Globus pallidus (tissue), 1 donor: Measurements from ENCODE around the gene BCLAF3.
A peak's percentile ranks its signal among the peaks of the same experiment; 100 is the strongest.

Experiments
- DNase-seq: peaks from one replicate; pipeline ENCODE4 v3.0.0-alpha.2; 2015; ENCODE audit warnings: low spot score

BCLAF3 gene

DNA sequence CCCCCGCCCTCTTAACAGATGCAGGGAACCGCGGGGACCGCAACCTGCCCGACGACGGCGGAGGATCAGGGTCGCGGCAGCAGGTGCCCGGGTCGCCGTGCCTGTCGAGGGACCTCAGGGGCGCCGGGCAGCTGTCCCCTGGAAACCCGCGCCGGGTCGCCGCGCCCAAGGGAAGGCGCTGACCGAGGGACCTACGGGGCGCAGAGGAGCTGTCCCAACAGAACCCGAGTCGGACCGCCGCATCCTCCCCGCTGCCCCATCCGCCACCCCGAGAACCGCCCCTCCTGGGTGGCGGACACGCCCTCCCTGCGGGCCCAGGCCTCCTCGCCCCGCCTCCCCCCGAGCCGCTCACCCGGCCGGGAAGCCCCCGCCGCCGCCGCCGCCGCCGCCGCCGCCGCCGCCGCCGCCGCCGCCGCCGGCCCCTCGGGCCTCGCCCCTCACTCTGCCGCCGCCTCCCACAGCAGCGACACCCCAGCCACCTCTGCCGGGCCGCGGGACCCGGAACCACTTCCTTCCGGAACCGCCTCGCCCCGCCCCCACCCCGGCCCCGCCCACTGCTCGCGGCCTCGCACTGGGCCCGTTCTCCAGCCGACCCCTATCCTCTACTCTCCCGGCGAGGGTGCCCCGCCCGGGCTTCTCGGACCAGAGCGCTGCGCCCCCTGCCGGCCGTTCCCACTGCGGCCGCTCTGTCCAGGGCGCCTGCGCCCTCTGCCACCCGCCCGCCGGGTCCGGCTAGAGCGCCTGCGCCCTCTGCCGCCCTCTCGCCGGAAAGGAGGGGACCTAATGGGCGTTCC lies at the start of gene BCLAF3:
Gene BCLAF3 (minus strand): TSS at position 506 of the 794 bp plus-strand sequence. CDS start 20,797 bp downstream, outside the sequence.
- peak; percentile 89 for DNase-seq

DNA sequence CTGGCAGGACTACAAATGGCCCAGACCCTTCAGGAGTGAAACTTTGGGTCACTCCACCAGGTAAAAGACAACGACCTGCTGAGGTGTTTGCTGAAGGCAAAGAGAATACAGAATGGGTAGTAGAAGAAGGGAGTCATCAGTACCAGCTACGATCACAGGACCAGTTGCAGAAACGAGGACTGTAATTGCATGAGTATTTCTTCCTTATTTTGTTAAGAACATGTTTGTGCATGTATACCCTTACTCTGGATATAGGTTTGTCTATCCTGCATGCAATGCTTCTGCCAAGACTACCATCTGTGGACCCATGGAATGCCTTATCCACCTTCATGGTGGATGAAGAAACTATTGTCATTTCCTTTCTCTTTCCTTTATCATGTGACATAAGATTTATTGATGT lies 48.1 kb upstream of the BCLAF3 start:
- no peak for DNase-seq

DNA sequence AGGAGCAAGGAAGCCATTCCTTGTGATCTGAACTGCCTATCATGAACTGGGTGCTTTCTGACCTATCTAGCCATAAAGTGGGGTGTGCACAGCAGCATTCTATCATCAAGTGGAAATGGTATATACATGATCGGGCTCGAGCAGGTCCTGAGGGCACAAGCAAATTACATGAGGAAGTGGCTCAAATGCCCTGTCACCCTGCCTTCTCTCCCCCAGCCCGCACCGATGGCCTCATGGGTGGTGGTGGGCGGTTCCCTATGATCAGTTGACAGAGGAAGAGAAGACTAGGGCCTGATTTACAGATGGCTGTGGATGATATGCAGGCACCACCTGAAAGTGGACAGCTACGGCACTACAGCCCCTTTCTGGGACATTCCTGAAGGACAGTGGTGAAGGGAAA lies 46.3 kb upstream of the BCLAF3 start:
- no peak for DNase-seq

DNA sequence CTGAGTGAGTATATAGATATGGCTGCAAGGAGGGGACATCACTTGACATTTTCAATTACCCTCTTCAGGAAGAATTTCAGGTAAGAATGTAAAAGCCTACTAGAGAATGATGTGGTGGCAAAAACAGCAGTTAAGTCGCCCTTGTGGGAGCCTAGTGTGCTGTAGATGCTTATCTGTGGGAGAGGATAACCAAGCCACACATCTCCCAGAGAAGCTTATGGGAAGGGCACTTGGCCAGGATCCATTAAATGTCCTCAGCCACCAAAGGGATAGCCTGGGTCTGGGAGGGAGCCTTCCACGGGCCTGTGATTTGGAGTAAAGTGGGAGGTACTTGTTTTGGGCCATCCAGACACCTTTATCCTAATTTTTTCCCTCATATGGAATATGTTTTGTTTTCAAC lies 41.3 kb upstream of the BCLAF3 start:
- no peak for DNase-seq

DNA sequence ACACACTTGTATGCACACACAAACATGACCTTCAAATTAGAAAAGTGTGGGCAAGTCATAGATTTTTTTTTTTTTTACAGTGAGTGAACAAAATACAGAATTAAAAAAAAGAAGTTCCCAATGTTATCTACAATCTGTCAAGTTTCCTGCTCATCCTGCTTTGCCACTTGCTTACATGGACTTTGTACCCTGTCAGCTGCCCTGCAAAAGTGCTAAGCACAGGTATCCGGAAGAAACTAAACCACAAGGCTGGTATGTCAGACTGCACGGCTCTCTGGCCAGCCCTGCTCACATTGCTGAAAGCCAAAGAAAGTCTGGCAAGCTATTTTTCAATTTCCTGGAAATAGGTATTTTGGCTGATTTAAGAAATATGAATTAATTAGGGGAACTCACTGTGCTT lies 38.9 kb upstream of the BCLAF3 start:
- DNase-seq: no peak

DNA sequence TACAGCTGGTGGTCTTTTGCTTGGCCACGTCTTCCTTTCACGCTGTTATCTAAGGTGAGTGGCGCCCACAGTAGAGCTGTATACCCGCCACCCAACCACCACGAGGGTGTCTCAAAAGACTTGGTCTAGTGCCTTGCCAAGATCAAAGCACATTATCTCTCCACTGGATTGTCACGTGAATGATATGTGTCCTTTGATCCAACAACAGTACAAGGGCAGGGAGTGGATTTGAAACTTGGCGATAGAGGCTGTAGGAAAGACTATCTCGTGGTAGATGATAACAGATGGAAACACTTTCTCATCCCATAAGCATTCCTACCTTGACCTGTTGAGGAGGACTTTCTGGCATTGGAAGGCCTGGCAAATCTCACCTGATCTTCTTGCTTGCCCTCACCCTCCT lies 37.7 kb upstream of the BCLAF3 start:
- DNase-seq: no peak

DNA sequence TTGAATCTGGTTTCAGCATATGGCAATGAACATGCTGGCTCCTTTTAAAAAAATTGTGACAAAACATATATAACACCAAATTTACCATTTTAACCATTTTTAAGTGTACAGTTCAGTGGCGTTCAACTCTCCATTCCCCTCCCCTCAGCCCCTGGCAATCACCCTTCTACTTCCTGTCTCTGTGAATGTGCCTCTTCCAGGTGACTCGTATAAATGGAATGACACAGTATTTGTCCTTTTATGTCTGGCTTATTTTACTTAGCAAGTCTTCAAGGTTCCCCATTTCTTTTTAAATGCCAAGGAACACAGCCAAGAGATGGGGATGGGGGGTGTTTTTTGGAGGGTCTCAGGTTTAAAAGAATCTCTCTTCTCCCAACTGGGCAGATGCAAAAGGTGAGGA lies 35.4 kb upstream of the BCLAF3 start:
- DNase-seq: no peak

DNA sequence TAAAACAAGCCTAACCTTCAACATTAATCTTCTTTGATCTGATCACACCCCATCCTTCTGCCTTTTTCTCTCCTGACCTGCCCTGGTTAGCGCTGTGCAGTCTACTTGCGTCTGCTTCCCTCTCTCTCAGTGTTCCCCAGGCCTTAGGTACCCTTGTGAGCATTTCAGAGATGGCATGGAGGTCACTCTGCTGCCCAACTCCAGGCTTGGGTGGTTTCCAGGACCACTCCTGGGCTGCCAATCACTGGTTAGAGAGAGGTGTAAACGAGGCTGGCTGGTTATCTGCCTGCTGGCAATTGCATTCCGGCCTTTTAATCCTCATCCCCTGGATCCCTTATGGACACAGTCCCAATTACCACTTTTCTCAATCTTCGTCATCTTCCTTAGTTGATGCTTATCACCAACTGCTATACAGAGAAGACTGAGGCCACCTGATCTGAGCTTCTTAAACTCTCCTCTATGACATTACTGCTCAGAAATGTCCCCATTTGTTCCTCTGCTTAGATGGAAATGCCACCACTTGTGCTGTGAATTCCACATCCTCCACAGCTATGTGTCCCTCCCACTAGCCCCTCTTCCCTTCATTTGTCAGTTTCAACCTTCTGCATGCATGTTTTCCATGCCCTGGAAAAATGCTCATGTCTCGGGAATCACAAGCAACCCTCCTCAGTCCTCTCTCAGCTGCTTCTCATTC lies 29.0 kb upstream of the BCLAF3 start:
- no peak for DNase-seq

DNA sequence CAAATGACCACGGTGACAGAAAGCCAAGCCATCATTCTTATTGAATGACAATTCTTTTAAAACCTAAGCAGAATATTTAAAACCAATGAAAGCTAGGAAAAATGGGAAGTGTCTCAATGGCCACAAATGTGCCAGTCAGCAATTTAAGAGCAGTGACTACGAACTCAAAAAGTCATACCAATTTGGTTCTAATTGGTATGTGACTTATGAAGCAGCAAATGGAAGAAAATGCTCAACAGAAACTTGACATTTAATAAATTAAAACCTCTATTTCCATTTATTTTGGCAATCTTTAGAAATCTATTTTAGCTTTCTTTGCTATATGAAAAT lies 25.7 kb upstream of the BCLAF3 start:
- no peak for DNase-seq

DNA sequence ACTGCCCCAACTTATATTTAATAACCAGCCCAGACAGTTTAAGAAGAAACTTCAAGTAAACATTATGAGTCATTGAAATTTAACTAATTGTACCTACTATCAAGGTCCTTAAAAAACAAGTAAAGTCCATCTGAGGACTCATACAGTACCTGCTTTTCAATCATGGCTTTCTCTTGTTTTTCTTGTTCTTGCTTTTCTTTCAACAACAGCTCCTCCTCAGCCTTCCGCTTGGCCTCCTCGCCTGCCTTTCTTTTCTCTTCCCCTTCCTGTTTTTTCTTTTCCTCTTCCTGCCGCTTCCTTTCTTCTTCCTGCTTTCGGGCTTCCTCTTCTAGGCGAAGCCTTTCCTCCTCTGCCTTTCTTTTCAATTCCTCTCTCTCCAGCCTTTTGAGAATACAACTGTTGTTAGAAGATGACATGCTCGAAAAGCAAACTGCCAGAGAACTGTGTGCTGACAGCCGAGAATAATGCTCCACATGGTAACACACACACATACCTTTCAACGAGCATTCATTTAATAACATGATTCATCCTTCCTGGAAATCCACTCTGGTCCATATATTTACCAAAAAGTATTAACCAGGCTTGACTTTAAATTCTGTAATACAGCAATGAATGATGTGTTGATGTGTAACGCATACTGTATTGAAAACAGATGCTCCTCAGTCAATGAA lies 25.2 kb upstream of the BCLAF3 start:
- no peak for DNase-seq

DNA sequence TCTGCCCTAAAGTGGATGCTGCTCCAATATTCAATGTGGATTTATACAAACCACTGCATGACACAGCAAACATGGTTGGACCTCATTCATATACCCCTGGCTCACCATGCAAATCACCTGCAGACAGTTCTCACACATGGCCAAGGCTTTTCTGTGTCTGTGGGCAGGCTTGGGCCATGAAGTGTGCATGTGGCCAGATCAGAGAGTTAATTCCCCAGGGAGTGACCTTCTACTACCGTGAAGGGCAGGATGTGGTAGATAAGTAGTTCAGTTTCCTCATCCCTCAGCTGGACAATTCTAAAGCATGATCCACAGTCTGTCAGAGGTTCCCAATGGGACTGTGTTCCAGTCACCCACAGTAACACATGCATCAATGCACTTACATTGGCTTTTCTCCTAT lies 24.6 kb upstream of the BCLAF3 start:
- DNase-seq: no peak

DNA sequence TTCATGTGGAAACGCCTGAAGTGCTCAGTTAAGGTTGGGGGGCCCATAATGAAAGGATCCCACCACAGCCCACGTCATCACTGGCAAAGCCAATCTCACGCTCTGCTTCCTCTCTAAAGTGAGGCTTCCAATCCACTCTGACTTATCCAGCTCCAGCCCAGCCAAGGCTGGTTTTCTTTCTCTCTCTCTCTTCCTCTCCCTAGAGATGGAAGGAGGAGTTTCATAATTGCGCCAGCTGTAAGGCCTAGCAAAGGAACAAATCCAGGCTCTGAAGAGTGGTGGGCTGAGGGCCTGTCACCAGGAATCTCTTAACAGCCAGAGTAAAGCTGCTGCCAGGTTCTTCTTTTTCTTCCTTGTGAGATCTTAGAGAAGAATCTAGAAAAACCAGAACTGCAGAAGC lies 20.7 kb upstream of the BCLAF3 start:
- DNase-seq: no peak

DNA sequence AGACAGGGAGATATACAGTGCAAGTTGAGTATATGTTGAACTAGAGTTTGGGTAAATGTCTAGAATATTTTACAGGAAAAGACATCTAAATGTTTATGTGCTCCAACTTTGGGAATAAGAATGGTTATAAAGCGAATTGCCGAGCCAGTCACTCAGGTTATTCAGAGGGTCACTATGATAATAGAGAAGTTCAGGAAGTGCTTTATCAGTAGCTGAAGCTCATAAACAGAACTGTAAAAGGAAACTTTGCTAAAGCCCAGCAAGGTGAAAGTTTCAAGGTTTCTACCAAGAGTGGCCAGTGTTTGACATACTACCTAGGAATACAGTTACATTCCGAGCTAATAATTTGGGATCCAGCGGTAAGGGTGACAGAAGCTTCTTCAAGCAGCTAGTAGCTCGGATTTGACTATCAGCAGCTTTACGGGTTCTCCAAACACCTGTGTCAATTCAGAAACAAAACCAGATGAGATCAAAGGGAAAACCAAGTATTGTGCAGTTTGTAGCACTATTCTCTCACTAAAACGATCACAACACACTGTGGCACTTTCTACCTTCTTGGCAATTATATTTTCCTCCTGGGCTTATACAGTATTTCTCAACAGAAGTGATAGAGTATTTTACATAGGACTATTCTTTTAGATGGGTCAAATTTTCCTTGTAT lies 17.2 kb upstream of the BCLAF3 start:
- DNase-seq: no peak

DNA sequence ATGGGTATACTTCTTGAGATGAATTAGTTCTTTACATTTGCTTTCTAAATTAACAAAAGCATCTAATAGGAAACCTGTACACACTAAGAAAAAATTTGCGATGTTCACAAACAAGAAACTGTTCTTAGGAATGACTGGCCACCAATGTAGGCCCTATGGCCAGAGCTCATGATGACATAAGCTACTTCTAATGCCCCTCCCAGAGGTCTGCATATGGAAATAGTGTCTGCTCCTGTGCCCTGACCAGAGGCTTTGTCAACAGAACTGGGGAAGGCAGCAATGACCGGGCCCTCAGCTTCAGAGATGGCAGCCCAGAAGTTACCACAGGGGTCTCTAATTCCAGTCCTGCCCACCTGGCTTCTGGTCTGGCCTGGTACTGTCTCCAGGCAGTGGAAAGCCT lies 15.0 kb upstream of the BCLAF3 start:
- DNase-seq: no peak

DNA sequence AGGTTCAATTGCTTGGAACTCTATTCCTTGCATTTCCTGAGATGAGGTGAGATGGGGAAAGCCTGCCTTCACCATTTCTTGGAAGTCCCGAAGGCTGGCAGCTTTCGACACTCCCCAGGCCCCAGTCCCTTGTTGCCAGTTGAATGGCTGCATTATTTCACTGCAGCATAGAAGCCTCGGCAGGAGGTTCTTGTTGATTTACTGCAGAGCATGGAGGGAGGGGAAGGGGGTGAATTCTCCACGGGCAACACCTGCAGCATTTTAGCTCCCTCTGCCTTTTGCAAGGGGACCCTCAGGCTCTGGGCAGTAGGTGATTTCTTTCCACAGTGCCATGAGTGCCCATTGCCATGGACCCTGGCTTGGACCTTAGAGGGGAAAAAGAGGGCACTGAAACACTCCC lies 10.7 kb upstream of the BCLAF3 start:
- no peak for DNase-seq

DNA sequence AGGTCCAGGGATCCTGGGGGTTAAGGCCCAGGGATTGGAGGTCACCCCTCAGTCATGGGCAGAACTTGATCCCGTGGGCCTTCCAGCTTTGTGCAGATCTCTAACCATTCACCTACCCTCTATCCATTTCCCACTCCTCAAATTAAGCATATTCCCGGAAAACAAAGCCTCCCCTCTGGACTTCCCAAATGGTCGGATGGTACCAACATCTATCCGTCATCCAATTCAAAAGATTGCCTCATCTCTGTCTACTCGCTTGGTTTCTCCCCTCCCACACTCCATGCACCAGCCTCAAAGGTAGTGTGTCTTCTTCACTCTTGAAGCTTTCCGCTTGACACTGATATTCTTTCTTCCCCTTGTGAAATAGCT lies 473 bp upstream of the BCLAF3 start:
- no peak for DNase-seq

DNA sequence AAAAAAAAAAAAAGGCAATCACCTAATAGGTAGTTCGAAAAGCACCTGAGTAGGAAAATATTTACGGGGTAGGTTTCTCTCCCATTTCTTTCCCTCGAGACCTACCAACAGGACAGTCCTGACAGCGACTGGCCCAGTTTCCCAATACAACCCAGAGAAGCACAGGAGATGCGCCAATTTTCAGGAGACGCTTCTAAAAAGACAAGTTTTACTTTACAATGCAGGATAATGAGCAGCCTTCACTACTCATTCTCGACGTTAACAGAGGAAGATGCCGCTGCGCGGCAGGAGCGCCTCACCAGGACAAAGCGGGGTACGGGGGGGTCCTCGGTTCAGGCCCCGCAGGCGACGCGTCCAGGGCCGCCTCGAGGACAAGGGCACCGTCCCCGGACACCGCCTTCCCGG lies 708 bp downstream of the BCLAF3 start:
- peak; percentile 18 for DNase-seq

DNA sequence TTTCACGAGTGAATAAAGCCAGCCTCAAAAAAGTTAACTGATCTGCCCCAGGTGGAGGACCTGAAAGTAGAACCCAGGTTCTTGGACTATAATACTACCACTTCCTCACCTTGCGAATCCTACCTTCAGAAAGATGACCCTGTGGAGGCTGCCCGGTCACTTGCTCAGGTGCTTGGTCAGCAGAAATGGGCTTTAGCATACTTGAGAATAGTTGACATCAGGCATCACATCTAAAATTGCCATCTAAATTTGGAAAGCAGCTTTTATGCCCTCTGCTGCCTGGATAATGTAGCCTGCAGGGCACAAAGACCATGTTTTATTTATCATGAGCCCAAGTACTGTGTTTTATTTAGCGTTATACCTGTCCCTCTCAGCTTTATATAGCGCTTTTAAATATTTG lies 3.0 kb downstream of the BCLAF3 start:
- no peak for DNase-seq

DNA sequence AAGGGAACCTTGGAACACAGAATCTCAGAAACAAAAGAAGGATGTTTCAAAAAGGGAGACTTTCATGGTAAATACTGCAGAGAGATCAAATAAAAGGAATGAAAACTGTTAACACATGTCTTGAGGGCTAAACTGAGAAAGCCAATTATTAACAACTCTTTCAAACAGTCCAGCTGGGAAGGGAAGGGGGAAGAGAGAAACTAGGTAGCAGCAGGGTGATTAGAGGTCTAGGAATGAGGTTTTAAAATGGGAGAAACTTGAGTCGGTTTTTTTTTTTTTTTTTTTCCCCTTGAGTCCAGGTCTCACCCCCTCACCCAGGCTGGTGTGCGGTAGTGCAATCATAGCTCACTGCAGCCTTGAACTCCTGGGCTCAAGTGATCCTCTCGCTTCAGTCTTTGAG lies 4.3 kb downstream of the BCLAF3 start:
- no peak for DNase-seq

DNA sequence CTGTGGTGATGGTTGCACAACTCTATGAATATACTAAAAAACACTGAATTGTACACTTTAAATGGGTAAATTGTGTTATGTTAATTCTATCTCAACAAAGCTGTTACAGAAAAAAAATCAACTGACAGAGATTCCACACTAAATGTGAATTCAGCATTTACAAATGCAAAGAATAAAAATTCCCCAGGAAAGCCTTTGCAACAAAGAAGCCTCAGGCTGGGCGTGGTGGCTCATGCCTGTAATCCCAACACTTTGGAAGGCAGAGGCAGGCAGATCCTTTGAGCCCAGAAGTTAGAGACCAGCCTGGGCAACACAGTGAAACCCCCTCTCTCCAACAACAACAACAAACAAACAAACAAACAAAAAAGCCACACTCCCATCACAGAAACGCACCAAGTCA lies 8.9 kb downstream of the BCLAF3 start:
- DNase-seq: no peak

DNA sequence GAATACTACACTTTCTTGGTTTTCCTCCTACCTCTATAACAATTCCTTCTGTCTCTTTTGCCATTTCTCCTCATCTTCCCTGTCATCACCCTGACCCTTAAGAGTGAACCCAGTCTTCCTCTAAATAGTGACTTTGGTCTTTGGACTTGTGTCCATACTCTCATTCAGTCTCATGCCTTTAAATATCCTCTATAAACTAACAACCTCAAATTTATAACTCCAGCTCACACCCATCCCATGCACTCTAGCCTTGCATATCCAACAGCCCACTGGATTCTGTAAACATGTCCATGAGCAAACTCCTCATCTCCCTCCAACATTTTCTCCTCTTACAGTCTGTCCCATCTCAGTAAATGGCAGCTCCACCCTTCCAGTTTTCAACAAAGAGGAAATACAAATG lies 15.0 kb downstream of the BCLAF3 start:
- no peak for DNase-seq

DNA sequence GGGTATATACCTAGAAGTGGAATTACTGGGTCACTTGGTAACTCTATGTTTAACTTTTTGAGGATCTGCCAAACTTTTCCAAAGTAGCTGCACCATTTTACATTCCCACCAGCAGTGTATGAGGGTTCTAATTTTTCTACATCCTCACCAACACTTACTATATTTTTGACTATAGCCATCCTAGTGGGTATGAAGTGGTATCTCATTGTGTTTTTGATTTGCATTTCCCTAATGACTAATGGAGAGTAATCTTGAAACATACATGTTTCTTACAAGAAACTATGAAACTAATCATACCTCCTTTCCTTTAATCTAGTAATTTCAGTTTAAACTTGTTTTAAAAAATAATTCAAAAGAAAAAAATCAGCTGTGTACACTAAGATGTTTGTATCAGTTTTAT lies 17.9 kb downstream of the BCLAF3 start:
- no peak for DNase-seq

DNA sequence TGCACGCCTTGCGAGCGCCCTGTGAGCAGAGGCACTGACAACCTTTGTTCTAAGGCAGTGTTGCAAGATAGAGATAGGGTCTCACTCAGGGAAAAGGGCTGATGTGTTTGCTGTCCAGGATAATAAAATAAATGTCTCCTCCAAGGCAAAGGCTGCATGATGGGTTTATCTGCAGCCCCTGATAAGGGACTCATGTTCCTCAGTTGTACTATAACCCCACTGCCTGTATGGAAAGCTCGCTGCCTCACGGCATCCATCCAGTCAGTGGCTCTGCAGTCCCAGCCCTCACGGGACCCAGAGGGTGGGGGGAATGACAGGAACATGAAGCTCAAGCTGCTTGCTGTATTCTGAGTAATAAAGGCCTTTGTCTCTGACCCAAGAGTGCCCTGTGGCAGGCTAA lies 22.6 kb downstream of the BCLAF3 start:
- peak; percentile 14 for DNase-seq
